MM.1S (cell line): Measurements from ENCODE around the gene NUDT22.

Experiments
- CTCF ChIP-seq: fragments of 300-600 bp; sonication (generic); IDR thresholded peaks from 2 replicates; pipeline ENCODE4 v1.5.1; 2016; ENCODE audit warnings: antibody characterized with exemption, low read length, mixed read lengths
- EZH2 ChIP-seq: fragments of 300-600 bp; sonication (generic); optimal IDR thresholded peaks from 2 replicates; pipeline ENCODE3; 2017; ENCODE audit warnings: low read depth, mild to moderate bottlenecking, antibody characterized with exemption, low read length, mixed read lengths

GRCh38 chr11:64252003-64252872 lies 26.2 kb downstream of the NUDT22 start:
- peak; percentile 55 for TF ChIP-seq CTCF
- no peak for TF ChIP-seq EZH2
